ENCODE data around the gene SELENOM.

The SELENOM gene

DNA sequence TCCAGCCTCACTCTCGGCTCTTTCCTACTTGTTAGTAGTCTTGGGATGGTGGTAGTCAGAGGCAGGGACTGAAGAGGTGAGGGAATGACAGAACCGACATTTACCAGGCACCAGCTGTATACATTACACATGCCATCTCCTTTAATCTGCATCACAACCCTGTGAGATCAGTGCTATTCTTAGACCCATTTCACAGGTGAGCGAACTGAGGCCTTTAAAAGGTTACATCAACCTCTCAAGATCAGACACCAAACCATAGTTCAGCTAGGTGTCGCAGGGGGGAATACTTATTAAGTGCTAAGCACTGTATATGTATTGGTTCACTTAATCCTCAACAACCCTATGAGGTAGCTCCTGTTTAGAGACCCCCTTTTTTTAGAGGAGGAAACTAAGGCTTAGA, 27.3 kb upstream of the SELENOM start:
- TF ChIP-seq SIN3A (IDR thresholded peaks at IDR 0.05; ENCODE audit: borderline replicate concordance, insufficient read depth, low read length) = no peak
- TF ChIP-seq FOXP2 (optimal IDR thresholded peaks at IDR 0.05; ENCODE audit: borderline replicate concordance, extremely low read depth, extremely low read length, insufficient read depth) = no peak
- no peak for TF ChIP-seq POLR2AphosphoS5 (IDR thresholded peaks at IDR 0.05; ENCODE audit: low read depth, low read length)
- TF ChIP-seq, protein P1, sequence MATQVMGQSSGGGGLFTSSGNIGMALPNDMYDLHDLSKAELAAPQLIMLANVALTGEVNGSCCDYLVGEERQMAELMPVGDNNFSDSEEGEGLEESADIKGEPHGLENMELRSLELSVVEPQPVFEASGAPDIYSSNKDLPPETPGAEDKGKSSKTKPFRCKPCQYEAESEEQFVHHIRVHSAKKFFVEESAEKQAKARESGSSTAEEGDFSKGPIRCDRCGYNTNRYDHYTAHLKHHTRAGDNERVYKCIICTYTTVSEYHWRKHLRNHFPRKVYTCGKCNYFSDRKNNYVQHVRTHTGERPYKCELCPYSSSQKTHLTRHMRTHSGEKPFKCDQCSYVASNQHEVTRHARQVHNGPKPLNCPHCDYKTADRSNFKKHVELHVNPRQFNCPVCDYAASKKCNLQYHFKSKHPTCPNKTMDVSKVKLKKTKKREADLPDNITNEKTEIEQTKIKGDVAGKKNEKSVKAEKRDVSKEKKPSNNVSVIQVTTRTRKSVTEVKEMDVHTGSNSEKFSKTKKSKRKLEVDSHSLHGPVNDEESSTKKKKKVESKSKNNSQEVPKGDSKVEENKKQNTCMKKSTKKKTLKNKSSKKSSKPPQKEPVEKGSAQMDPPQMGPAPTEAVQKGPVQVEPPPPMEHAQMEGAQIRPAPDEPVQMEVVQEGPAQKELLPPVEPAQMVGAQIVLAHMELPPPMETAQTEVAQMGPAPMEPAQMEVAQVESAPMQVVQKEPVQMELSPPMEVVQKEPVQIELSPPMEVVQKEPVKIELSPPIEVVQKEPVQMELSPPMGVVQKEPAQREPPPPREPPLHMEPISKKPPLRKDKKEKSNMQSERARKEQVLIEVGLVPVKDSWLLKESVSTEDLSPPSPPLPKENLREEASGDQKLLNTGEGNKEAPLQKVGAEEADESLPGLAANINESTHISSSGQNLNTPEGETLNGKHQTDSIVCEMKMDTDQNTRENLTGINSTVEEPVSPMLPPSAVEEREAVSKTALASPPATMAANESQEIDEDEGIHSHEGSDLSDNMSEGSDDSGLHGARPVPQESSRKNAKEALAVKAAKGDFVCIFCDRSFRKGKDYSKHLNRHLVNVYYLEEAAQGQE (IDR thresholded peaks at IDR 0.05; ENCODE audit: insufficient read depth in 1 of 2, low read depth in 2 of 2, low read length in 2 of 2) = no peak
- no peak for TF ChIP-seq TAF1 (IDR thresholded peaks at IDR 0.05; ENCODE audit: borderline replicate concordance, insufficient read depth, low read length)

DNA sequence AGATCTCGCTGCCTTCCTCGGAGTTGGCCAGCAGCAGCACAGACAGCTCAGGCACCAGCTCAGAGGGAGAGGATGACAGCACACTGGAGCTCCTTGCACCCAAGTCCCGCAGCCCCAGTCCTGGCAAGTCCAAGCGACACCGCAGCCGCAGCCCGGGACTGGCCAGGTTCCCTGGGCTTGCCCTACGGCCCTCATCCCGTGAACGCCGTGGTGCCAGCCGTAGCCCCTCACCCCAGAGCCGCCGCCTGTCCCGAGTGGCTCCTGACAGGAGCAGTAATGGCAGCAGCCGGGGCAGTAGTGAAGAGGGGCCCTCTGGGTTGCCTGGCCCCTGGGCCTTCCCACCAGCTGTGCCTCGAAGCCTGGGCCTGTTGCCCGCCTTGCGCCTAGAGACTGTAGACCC, 26.5 kb upstream of the SELENOM start:
- TF ChIP-seq, protein P1 (IDR thresholded peaks at IDR 0.05; ENCODE audit: insufficient read depth in 1 of 2, low read depth in 2 of 2, low read length in 2 of 2) = no peak
- TF ChIP-seq TAF1 (IDR thresholded peaks at IDR 0.05; ENCODE audit: borderline replicate concordance, insufficient read depth, low read length) (no peak), FOXP2 (optimal IDR thresholded peaks at IDR 0.05; ENCODE audit: borderline replicate concordance, extremely low read depth, extremely low read length, insufficient read depth) (no peak), POLR2AphosphoS5 (IDR thresholded peaks at IDR 0.05; ENCODE audit: low read depth, low read length) (no peak), SIN3A (IDR thresholded peaks at IDR 0.05; ENCODE audit: borderline replicate concordance, insufficient read depth, low read length) (no peak)

DNA sequence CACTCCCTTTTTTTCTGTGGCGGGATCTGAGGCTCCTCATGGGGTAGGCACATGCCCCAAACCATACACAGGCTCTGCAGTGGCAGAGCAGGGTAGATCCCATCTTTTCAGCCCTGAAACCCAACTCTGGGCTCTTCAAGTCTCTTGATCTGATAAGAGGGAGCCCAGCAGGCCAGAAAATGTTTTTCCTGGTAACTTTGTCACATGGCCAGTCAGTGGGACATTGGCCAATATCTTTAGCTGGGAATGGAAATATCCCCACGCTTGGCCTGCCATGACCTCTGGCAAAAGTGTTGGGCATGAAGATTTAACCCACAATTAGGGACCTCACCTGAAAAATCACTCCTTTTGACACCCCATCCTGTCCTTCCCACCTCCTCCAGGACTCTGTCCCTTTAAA, 23.5 kb upstream of the SELENOM start:
- TF ChIP-seq, protein P1 (IDR thresholded peaks at IDR 0.05; ENCODE audit: insufficient read depth in 1 of 2, low read depth in 2 of 2, low read length in 2 of 2) = no peak
- TF ChIP-seq TAF1 (IDR thresholded peaks at IDR 0.05; ENCODE audit: borderline replicate concordance, insufficient read depth, low read length) (no peak), SIN3A (IDR thresholded peaks at IDR 0.05; ENCODE audit: borderline replicate concordance, insufficient read depth, low read length) (no peak), POLR2AphosphoS5 (IDR thresholded peaks at IDR 0.05; ENCODE audit: low read depth, low read length) (no peak), FOXP2 (optimal IDR thresholded peaks at IDR 0.05; ENCODE audit: borderline replicate concordance, extremely low read depth, extremely low read length, insufficient read depth) (no peak)

DNA sequence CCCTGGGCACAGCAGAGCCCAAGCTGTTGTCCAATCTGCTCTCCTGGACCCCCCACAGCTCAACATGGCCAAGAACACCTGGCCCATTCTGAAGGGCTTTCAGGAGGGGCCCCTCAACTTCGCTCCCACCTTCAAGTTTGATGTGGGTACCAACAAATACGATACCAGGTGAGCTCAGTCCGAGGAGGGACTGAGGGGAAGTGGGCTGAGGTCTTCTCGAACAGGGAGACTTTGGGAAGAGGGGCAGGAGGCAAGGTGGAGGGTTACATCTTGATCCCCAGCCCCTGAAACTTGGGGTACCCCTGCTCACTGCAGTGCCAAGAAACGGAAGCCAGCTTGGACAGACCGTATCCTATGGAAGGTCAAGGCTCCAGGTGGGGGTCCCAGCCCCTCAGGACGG, 20.8 kb upstream of the SELENOM start:
- no peak for TF ChIP-seq FOXP2 (optimal IDR thresholded peaks at IDR 0.05; ENCODE audit: borderline replicate concordance, extremely low read depth, extremely low read length, insufficient read depth)

DNA sequence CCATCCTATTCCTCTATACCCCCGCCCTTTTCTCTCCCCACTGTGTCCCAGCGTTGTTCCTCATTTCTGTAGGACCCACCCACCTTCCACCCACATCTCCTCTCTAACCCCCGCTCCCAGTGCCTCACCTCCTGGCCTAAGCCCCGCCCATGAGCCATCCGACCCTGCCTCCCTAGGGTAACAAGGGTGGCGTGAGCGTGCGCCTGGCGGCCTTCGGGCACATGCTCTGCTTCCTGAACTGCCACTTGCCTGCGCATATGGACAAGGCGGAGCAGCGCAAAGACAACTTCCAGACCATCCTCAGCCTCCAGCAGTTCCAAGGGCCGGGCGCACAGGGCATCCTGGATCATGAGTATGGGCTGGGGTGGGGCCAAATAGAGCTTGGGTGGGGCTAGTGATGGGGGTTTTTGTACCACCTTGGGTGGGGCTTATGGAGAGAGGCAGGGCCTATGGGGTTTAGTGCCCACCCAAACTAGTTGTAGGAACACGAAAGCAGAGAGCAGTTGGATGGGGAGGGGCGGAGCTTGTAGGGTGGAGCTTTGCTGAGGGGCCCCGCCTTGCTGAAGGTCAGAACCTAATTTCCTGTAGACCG, 19.9 kb upstream of the SELENOM start:
- TF ChIP-seq FOXP2 (optimal IDR thresholded peaks at IDR 0.05; ENCODE audit: borderline replicate concordance, extremely low read depth, extremely low read length, insufficient read depth) = no peak
- TF ChIP-seq, protein P1 (IDR thresholded peaks at IDR 0.05; ENCODE audit: insufficient read depth in 1 of 2, low read depth in 2 of 2, low read length in 2 of 2) = no peak
- TF ChIP-seq TAF1 (IDR thresholded peaks at IDR 0.05; ENCODE audit: borderline replicate concordance, insufficient read depth, low read length) = no peak
- no peak for TF ChIP-seq POLR2AphosphoS5 (IDR thresholded peaks at IDR 0.05; ENCODE audit: low read depth, low read length)
- no peak for TF ChIP-seq SIN3A (IDR thresholded peaks at IDR 0.05; ENCODE audit: borderline replicate concordance, insufficient read depth, low read length)

All from PFSK-1 (cell line).